HG03045 (cell line): ENCODE data around the gene DDN.

Source experiments
- ATAC-seq: cut with Tn5 transposase; IDR thresholded peaks from one replicate; pipeline ENCODE4 v1.9.1; 2021; ENCODE audit warnings: mild to moderate bottlenecking, moderate library complexity; ENCODE audit not compliant: unreplicated experiment

The DDN gene

GRCh38 chr12:48969160-48969771, 29.9 kb downstream of the DDN start:
- no peak for ATAC-seq

DNA sequence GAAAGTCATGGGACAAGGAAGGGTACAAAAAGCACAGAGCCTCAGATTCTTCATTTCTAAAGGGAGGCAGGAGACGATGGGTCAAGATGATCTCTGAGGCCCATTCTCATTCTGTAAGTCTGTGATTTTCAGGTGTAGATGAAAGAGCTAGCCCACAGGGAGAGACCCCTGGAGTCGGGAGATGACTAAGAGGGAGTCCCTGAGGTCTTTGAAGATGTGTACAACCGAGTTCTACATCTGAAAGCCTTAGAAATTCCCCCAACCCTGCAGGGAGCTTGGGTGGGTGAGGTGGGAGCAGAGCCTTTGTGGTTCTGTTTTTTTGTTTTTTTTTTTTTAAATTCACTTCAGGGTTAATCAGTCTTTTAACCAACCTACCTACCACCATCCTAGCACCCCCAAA, 30.7 kb downstream of the DDN start:
- no peak for ATAC-seq

- ATAC-seq: no peak
Observed at GRCh38 chr12:48967991-48968390, 31.2 kb downstream of the DDN start.

- ATAC-seq: no peak
Observed at GRCh38 chr12:48966177-48966895, 32.8 kb downstream of the DDN start.

GRCh38 chr12:48965298-48965838, 33.8 kb downstream of the DDN start:
- no peak for ATAC-seq

DNA sequence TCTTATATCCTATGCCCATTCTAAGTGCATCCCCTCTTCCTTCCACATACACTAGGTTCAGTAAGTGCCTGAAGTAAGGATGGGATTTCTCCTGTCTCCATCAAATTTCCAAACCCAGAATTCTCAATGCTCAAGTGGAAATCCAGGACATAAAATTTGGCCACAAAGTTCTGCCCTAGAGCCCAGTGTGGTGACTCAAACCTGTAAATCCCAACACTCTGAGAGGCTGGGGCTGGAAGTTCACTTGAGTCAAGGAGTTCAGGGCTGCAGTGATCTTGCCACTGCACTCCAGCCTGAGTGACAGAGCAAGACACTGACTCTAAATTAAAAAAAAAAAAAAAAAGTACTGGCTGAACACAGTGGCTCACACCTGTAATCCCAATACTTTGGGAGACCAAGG, 37.4 kb downstream of the DDN start:
- no peak for ATAC-seq

- no peak for ATAC-seq
Observed at GRCh38 chr12:48961331-48961730, 37.8 kb downstream of the DDN start.

- ATAC-seq: no peak
Observed at GRCh38 chr12:48960834-48961233, 38.3 kb downstream of the DDN start.

GRCh38 chr12:48958049-48958388, 41.2 kb downstream of the DDN start:
- no peak for ATAC-seq

- ATAC-seq: peak; percentile 88
Observed at GRCh38 chr12:48957141-48958048, 41.8 kb downstream of the DDN start, which contains the start of gene ARF3. ARF3 (minus strand) TSS chr12:48957487; CDS start chr12:48941095, 16,392 bp downstream.

DNA sequence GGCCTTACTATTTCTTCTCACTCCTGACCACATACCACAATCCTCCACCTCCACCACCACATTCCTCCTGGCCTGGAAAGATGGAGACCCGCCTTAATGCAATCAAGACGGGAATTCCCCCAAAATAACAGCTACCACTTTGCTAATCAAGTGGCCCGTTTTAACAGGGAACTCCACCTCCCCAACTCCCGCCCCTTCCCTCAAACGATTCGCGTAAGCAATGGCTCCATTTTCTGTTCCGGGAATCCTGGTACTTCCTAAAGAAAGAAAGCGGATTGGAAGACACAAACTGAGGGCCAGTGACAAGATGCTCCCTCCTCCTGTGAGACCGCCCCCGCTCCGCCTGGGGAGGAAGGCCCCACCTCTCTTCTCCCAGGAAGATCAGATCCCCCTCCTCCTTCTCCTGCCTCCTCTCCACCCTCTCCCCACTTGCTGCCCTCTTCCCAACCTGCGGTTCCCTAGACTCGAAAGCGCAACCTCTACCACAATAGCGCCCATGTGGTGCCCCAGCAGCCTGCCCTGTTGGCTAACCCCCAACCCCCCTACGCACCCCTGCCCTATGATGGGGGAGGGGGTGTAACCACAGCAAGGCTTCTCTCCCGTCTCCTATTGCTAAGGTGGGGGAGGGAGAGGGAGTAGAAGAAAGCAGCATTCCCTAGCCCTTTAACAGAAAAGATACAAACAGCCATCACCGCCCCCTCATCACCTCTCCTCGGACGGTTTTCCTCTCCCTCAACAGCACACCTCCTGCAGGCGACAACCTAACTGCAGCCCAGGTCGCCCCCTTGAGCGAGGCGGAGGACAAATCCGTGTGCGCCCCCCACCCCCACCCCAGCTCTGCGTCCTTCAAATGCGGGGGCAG, 42.7 kb downstream of the DDN start:
- no peak for ATAC-seq

DNA sequence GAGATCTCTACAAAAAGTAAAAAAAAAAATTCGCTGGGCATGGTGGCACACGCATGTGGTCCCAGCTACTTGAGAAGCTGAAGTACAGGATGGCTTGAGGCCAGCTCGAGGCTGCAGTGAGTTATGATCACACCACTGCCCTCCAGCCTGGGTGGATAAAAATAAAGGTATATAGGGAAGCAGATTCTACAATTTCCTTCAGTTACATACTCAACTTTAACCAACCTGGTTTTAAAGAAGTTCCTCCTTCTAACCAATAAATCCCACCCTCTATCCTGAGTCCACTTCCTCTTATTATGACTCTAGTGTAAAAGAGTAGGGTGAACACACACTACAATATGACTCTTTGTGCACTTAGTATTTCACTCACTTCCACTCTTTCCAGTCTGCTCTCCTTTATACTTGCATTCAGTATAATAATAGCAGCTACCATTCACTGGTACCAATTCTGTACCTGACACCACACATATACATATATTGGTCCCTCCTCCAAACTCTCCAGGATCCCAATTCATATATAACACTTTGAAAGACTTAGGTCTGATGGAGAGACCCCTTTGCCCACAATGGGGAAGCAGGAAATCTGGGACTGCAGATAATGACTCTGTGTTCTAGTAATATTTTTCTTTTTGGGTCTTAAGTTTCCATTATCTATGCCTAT, 44.2 kb downstream of the DDN start:
- ATAC-seq: no peak

GRCh38 chr12:48954061-48954460, 45.1 kb downstream of the DDN start:
- no peak for ATAC-seq

- ATAC-seq: no peak
Observed at GRCh38 chr12:48952691-48953090, 46.5 kb downstream of the DDN start.

- ATAC-seq: no peak
Observed at GRCh38 chr12:48947727-48948126, 51.4 kb downstream of the DDN start.

GRCh38 chr12:48946943-48947342, 52.2 kb downstream of the DDN start:
- no peak for ATAC-seq

- no peak for ATAC-seq
Observed at GRCh38 chr12:48946205-48946604, 53.0 kb downstream of the DDN start.
